Effector CD8-positive, alpha-beta T cell (primary cell): ENCODE data around the gene BCL7A.
"Not testable (repeated sequence)": the region's sequence is repeated elsewhere in the genome, so short reads cannot be mapped to it uniquely, and the experiment has no call there.

Experiments used
- DNase-seq: peaks from one replicate; lab custom pipeline; 2025; lab: John Stamatoyannopoulos, UW

Gene BCL7A

DNA sequence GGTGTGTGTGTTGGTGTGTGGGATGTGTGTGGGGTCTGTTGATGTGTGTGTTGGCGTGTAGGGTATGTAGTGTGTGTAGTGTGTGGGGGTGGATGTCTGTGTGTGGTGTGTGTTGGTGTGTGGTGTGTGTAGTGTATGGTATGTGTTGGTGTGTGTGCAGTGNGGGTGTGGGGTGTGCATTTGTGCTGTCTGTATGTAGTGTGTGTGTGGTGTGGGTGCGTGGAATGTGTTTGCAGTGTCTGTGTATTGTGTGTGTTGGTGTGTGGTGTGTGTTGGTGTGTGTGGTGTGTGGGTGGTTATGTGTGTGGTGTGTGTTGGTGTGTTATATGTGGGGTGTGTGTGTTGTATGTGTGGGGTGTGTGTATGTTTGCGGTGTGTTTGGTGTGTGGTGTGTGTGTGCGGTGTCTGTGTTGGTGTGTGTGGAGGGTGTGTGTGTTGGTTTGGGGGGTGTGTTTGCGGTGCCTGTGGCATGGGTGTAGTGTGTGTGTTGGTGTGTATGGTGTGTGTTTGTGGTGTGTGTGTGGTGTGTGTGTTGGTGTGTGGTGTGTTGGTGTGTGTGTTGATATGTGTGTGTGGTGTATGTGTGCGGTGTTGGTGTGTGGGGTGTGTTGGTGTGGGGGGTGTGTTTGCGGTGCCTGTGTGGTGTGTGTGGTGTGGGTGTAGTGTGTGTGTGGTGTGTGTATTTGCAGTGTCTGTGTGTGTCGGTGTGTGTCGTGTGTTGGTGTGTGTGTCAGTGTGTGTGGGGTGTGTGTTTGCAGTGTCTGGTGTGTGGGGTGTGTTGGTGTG, 71.6 kb downstream of the BCL7A start:
- no peak for DNase-seq

DNA sequence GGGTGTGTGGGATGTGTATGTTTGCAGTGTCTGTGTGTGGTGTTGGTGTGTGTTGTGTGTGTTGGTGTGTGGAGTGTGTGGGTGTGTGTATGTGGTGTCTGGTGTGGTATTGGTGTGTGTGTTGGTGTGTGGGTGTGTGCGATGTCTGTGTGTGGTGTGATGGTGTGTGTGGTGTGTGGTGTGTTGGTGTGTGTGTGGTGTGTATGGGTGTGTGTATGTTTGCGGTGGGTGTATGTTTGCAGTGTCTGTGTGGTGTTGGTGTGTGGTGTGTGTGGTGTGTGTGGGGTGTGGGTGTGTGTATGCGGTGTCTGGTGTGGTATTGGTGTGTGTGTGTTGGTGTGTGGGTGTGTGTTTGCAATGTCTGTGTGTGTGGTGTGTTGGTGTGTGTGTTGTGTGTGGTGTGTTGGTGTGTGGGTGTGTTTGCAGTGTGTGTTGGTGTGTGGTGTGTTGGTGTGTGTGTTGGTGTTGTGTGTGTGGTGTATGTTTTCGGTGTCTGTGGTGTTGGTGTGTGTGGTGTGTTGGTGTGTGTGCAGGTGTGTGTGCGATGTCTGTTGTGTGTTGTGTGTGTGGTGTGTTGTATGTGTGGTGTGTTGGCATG, 72.6 kb downstream of the BCL7A start:
- DNase-seq, result no peak

DNA sequence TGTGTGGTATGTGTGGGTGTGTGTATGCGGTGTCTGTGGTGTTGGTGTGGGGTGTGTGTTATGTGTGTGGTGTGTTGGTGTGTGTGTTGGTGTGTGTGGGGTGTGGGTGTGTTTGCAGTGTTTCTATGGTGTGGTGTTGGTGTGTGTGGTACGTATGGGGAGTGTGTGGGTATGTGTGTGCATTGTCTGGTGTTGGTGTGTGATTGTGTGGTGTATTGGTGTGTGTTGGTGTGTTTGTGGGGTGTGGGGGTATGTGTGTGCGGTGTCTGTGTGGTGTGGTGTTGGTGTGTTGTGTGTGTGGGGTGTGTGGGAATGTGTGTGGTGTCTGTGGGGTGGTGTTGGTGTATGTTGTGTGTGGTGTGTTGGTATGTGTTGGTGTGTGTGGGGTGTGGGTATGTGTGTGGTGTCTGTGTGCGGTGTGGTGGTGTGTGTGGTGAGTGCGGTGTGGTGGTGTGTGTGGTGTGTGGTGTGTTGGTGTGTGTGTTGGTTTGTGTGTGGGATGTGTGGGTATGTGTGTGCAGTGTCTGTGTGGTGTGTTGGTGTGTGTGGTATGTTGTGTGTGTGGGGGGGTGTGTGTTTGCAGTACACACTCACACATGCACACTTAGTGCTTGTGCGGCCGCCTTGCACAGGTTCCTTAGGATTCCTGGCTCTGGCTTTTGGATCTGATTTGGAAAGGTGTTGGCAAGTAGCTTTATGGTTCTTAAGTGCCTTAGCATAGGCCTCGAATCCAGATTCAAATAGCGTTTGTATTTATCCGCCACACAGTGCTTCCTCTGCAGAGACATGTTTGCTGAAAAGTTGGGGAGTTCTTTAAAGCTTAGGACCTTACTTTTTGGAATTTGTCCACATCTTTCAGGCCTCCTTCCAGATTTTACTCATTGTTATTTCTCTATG, 73.3 kb downstream of the BCL7A start:
- DNase-seq, result no peak

DNA sequence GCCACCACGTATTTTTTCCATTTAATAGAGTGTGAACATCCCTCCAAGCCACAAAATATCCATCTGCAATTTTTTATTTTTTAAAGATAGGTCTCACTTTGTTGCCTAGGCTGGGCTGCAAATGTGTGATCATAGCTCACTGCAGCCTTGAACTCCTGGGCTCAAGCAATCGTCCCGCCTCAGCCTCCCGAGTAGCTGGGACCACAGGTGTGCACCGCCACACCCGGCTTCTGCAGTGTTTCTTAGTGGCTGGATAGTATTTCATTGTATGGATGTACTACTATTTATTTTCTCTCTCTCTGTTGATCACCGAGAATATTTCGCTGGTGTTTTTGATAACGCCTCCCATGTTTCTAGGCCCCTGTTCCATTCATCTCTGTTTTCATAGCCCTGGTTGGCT, 74.3 kb downstream of the BCL7A start:
- no peak for DNase-seq

DNA sequence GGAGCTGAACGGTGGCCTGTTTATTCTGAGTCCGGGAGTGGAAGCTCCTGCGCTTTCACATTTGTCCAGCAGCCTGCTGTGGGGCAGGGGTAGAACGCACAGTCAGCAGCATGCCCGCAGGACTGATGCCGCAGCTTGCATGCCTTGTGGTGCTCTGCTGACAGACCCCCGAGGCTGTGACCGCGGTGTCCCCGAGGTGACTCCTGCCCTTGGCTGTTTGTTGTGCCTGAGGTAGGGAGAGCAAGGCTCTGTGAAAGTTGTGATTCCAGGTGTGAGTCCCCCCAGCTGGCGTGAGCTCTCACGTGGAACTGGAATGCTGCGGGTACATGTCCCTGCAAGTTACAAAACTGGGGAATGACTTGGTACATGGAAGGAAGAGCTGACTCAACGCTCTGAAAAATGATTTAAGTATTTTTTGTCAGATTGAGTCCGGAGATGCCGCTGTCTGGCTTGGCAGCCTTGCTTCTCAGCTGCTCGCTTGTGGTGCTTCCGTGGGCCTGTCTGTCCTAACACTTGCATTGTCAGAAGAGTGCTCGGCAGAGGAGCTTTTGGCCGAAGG, 75.0 kb downstream of the BCL7A start:
- DNase-seq, result no peak

DNA sequence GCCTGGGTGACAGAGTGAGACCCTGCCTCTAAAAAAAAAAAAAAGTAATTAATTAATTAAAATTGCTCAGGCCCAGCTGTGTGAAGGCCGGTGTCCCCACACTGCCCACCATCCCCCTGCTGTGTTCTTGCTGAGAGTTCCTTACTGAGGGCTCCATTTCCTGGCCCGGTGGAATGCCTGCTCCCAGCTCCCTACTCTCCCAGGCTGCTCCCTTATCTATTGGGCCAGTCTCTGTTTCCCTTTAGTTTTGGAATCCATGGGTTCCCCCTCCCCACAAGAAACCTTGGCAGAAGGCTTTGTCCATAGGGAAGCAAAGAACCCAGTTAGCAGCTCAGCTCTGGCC, 75.9 kb downstream of the BCL7A start:
- DNase-seq, result no peak

DNA sequence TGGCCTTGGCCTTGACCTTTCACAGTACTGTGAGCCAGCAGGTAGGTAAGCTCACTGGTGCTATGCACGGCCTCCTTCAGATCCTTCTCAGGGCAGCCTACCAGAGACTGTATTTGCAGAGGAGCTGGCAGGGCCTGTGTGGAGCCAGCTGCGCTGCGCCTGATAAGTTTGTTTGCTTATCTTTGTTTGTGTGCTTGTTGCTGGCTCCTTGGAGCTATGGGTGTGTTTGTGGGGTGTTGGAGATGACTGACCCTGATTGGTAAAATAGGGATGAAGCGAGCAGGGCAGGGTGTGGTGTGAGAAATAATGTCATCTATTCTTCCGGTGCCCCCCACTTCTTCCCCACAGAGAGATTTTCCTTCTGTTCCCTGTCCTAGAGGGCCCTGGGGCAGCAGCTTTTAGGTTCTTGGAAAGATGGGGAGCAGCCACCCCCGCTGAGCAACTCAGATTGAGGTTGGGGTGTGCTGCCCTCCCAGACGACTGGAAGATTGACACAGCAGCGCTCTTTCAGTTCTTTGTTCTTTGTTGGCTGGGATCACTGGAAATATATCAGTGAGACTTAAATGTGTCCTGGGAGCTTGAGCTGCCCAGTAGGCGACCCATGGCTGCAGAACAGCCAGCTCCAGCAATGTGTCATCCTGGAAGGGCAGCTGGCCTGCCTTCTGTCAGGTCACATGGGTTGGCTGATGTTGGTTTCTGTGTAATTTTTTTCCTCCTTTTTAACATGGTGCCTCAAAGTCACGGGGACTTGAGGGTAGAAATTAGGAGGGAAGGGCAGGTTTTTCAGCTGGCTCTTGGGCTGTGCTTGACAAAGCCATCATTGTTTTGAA, 76.5 kb downstream of the BCL7A start:
- DNase-seq, result no peak

DNA sequence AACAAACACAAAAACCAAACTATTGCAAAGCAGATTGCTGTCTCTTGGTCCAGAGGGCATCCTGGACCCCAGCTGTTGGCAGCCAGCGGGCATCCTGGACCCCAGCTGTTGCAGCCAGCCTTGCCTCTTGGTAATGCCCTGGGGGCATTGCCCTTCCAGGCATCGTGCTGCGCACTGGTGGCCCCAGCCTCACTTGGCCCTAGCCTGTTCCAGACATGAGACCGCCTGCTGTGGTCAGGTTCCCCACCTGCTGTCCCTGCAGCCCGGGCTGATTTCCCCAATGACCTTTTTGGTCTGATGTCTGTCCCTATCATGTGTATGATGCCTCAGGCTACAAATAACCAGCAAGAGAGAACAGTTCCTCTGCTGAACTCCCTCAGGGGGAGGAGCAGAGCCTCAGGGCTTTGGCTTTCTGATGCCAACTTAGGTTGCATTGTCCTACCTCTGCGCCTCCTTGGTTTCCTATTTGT, 77.6 kb downstream of the BCL7A start:
- DNase-seq, result no peak

DNA sequence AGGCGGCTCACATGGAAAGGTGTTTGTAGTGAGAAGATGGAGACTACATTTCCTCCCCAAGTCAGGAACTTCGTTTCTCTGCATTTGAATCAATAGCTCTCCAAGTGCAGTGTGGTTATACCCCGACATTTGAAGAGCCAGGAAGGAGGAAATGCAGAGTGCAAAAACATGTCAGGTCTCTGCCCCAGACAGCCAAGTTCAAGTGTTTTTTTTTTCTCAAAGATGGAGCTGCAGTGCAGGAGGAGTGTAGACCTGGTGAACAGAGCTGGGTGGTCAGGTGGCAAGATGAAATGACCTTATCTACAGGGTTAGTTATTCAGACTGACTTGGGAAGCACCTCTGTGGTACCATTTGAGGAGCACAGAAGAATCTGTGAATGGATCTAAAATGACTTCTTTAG, 78.2 kb downstream of the BCL7A start:
- DNase-seq, result no peak

DNA sequence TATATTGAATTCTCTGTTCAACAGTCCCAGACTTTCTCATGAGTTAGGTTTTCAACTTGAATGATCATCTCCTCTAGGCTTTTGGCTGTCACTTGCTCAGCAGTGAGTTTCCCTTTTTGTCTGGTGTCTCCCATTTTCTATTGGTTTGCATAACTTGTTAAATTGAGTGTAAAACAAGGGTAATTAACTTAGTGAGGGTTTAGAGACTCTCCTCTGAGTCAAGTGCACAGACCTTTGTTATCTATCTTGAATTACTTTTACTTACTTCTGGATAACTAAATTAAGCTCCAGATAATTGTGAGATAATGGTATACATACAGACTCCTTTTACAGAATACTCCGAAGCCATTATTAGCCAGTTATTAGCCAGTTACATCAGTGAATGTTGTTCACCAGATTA, 78.9 kb downstream of the BCL7A start:
- DNase-seq, result no peak

DNA sequence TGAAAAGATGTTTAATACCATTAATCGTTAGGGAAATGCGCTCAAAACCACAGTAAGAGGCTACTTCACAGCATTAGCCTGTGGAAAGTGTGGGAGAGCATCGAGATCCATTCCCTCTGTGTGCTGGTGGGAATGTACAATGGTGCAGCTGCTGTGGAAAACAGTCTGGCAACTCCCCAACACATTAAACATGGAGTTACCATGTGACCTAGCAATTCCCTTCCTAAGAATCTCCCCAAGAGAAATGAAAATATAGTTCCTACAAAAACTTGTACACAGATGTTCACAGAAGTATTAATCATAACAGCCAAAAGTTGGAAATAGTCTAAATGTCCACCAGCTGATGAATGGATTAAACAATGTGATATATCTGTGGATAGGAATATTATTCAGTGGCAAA, 80.6 kb downstream of the BCL7A start:
- no peak for DNase-seq

DNA sequence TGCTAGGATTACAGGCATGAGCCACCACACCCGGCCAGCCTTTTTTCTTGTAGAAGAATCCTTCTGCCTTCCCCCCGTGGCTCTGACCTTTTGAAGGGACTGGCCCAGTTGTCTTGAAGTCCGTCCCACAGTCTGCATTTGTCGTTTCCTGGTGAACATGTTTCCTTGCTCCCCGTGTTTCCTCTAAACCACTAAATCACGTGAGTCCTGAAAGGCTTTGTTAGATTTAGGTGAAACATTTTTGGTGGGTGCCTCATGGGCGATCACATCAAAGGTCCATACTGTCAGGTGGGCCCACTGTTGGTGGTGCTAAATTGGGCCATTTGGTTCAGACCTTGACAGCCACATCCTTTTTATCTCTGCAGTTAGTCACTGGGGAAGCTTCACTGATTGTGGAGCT, 83.2 kb downstream of the BCL7A start:
- no peak for DNase-seq

DNA sequence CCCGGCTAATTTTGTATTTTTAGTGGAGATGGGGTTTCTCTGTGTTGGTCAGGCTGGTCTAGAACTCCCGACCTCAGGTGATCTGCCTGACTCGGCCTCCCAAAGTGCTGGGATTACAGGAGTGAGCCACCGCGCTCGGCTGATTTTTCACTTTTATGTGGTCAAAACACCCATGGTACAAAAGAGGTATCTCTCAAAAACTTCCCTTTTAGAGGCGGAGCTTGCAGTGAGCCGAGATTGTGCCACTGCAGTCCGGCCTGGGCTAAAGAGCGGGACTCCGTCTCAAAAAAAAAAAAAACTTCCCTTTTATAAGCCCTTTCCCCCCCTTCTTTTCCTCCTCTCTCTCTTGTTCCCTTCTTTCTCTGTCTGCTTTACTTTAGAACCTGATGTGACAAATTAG, 83.8 kb downstream of the BCL7A start:
- not testable (repeated sequence) for DNase-seq

DNA sequence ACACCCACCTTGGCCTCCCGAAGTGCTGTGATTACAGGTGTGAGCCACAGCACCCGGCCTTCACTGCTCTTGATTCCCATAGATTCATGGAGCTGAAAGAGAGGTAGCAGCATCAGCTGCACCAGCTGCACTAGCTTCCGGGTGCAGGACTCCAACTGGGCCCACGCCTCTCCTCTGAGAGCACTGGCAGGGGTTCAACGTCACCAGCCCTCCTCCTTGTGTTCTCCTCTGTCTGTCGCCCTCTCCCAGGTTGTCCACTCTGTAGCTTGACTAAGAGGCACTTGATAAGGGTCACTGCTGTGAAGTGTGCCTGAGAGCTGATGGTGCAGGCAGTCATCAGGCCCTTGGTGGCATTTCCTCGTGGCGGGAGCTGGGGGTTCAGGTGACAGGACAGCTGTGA, 85.2 kb downstream of the BCL7A start:
- DNase-seq, result no peak

DNA sequence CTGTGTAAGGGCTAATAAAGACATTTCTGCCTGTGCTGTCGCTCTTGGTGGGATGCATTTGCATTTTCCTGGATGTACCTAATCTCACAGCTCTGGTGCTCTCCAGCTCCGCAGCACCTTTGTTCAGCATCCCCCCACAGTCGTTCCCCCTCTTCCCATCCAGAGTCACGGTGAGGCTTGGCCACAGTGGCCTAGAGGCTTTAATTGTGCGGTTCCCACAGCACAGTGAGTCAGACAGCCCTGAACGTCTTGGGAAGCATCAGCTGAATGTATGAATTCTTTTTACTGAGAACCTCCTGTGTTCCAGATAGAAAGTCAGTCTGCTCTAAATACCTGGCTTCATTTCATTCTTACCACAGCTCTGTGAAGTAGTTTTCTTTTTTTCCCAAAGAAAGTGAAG, 85.6 kb downstream of the BCL7A start:
- no peak for DNase-seq

DNA sequence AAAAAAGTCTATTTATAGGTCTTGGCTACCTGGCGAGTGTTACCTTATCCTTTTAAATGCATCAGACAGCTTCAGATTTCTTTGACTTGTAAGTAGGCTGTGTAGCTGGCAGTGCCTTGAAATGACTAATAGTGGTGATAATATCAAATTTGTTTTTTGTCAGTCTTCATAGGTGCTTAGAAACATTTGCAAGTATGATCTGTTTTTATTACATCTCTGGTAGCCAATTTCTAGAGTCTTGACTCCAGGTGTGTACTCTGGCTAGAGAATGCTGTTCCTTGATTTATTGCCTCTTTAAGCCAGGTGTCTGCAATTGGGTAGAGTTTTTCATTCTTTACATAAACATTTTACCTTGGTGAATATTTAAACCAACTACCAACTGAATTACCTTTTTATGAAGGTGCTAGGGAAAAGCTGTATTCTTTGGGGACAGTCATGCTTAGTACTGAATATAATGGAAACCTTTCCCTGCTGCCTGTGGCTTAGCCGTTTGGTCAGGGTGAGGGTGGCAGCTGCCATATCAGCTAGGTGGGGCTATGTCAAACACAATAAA, 89.5 kb downstream of the BCL7A start:
- no peak for DNase-seq
